GM21526 (cell line): ENCODE measurements around the gene ARAP3.

Experiments
- ATAC-seq: cut with Tn5 transposase; IDR thresholded peaks from one replicate; pipeline ENCODE4 v1.9.1; 2021; ENCODE audit warnings: moderate library complexity; ENCODE audit not compliant: unreplicated experiment, low FRiP score

ARAP3 gene

GRCh38 chr5:141704782-141705297 lies 22.8 kb upstream of the ARAP3 start:
- no peak for ATAC-seq

GRCh38 chr5:141703133-141703561 lies 21.1 kb upstream of the ARAP3 start:
- ATAC-seq, result no peak

GRCh38 chr5:141701360-141702119 lies 19.5 kb upstream of the ARAP3 start:
- ATAC-seq, result no peak

GRCh38 chr5:141697586-141697985 lies 15.6 kb upstream of the ARAP3 start:
- ATAC-seq, result no peak

GRCh38 chr5:141696431-141696830 lies 14.4 kb upstream of the ARAP3 start:
- ATAC-seq, result no peak

GRCh38 chr5:141695627-141696215 lies 13.7 kb upstream of the ARAP3 start:
- no peak for ATAC-seq

GRCh38 chr5:141694479-141694878 lies 12.4 kb upstream of the ARAP3 start:
- no peak for ATAC-seq

- ATAC-seq, result no peak
Measured at GRCh38 chr5:141692919-141693725, 11.1 kb upstream of the ARAP3 start.

- no peak for ATAC-seq
Measured at GRCh38 chr5:141692533-141692888, 10.5 kb upstream of the ARAP3 start.

- ATAC-seq, result peak; percentile 87
Measured at GRCh38 chr5:141691867-141692532, 10.0 kb upstream of the ARAP3 start.

GRCh38 chr5:141691286-141691866 lies 9.3 kb upstream of the ARAP3 start:
- ATAC-seq, result peak; percentile 5

GRCh38 chr5:141686648-141687416 lies 4.8 kb upstream of the ARAP3 start:
- no peak for ATAC-seq

GRCh38 chr5:141685591-141685990 lies 3.6 kb upstream of the ARAP3 start:
- ATAC-seq, result no peak

- no peak for ATAC-seq
Measured at GRCh38 chr5:141683596-141684141, 1.6 kb upstream of the ARAP3 start.

- ATAC-seq, result no peak
Measured at GRCh38 chr5:141681295-141681694, 735 bp downstream of the ARAP3 start.

GRCh38 chr5:141680751-141681201 lies 1.3 kb downstream of the ARAP3 start:
- no peak for ATAC-seq

GRCh38 chr5:141680178-141680577 lies 1.9 kb downstream of the ARAP3 start:
- no peak for ATAC-seq

- no peak for ATAC-seq
Measured at GRCh38 chr5:141677415-141677814, 4.6 kb downstream of the ARAP3 start.

GRCh38 chr5:141675672-141676071 lies 6.4 kb downstream of the ARAP3 start:
- no peak for ATAC-seq
